Endothelial cell of umbilical vein (primary cell): ENCODE results near the gene SCUBE3. TPM values are rescaled to one million over a fixed set of nuclear protein-coding genes. Genes with fewer than 3 reads are reported as not detected.

ENCODE experiments used
- BruUV-seq: library from RNA; stranded (reverse); fragments of 400-500 nt; replicated peaks from 2 replicates; lab custom pipeline; 2021; lab: Mats Ljungman, UMichigan
- CTCF ChIA-PET: fragments of 300-600, 350-600 bp; sonication (Branson Sonifier 250); formaldehyde crosslinking; loops from one replicate; lab custom pipeline; 2021; ENCODE audit warnings: antibody characterized with exemption, inconsistent platforms; lab: Charles Lee
- POLR2A ChIA-PET: fragments of 300-600, 350-600 bp; sonication (Branson Sonifier 250); formaldehyde crosslinking; loops from one replicate; lab custom pipeline; 2021; ENCODE audit warnings: antibody characterized with exemption, inconsistent platforms; lab: Charles Lee
- DNase-seq: peaks from one replicate; pipeline ENCODE4 v3.0.0-alpha.2; 2011; ENCODE audit warnings: low read depth, low spot score
- FAIRE-seq: peaks from 2 replicates; lab custom pipeline; 2011; peaks lifted over from hg19 to GRCh38; lab: Jason Lieb, UNC
- H2AFZ ChIP-seq: 2 replicates; pipeline ENCODE4 v1.6.0; 2012; ENCODE audit warnings: low read depth, low read length, control low read depth, inconsistent platforms
- H3K27ac ChIP-seq: 2 replicates; pipeline ENCODE4 v1.5.1; 2011; ENCODE audit warnings: low read depth, mild to moderate bottlenecking, control low read depth, low read length, moderate library complexity; ENCODE audit not compliant: insufficient read depth
- H3K27me3 ChIP-seq, 2 experiments: 2 replicates each; pipeline versions ENCODE4 v1.6.0 to v1.6.1; 2011; ENCODE audit warnings: low read length in 2 of 2, mixed read lengths in 1 of 2; ENCODE audit not compliant: control insufficient read depth in 2 of 2, insufficient read depth in 2 of 2
- H3K36me3 ChIP-seq, 2 experiments: 2 replicates in 1 of 2; 3 replicates in 1 of 2; pipeline ENCODE4 v1.5.1; 2011; ENCODE audit warnings: low read length in 2 of 2, mild to moderate bottlenecking in 1 of 2, moderate library complexity in 1 of 2; ENCODE audit not compliant: control insufficient read depth in 2 of 2, insufficient read depth in 2 of 2; ENCODE audit errors: extremely low read depth in 1 of 2
- H3K4me1 ChIP-seq: 3 replicates; pipeline ENCODE4 v1.5.1; 2011; ENCODE audit warnings: mild to moderate bottlenecking, low read length; ENCODE audit not compliant: control insufficient read depth, insufficient read depth; ENCODE audit errors: extremely low read depth
- H3K4me2 ChIP-seq: 2 replicates; pipeline ENCODE4 v1.6.1; 2011; ENCODE audit warnings: low read length, control low read depth, mixed read lengths; ENCODE audit not compliant: insufficient read depth
- H3K4me3 ChIP-seq, 3 experiments: fragments of 200-600 bp in 1 of 3; sonication (generic), shearing (Covaris generic) in 1 of 3; replicated peaks in 1 of 3; 2 replicates each; pipeline ENCODE4 v1.5.1; 2011 to 2016; ENCODE audit warnings: control low read depth in 3 of 3, low read length in 3 of 3, mild to moderate bottlenecking in 2 of 3, inconsistent platforms in 1 of 3, low read depth in 1 of 3, moderate library complexity in 1 of 3; ENCODE audit not compliant: insufficient read depth in 1 of 3
- H3K79me2 ChIP-seq: 2 replicates; pipeline ENCODE4 v1.6.0; 2012; ENCODE audit warnings: low read length, inconsistent platforms; ENCODE audit not compliant: control insufficient read depth, insufficient read depth
- H3K9ac ChIP-seq: replicated peaks from 2 replicates; pipeline ENCODE3; 2011; ENCODE audit warnings: low read length, control low read depth; ENCODE audit not compliant: insufficient read depth; ENCODE audit errors: extremely low read depth
- H3K9me1 ChIP-seq: replicated peaks from 3 replicates; pipeline ENCODE4 v1.6.0; 2011; ENCODE audit warnings: mild to moderate bottlenecking, low read length; ENCODE audit not compliant: control insufficient read depth, insufficient read depth; ENCODE audit errors: extremely low read depth
- H3K9me3 ChIP-seq: replicated peaks from 2 replicates; pipeline ENCODE4 v1.5.1; 2012; ENCODE audit warnings: low read length, inconsistent platforms; ENCODE audit not compliant: control insufficient read depth, insufficient read depth
- H4K20me1 ChIP-seq: replicated peaks from 2 replicates; pipeline ENCODE3; 2011; ENCODE audit warnings: mild to moderate bottlenecking, low read length; ENCODE audit not compliant: control insufficient read depth, insufficient read depth; ENCODE audit errors: extremely low read depth
- EZH2 ChIP-seq: IDR thresholded peaks from 2 replicates; pipeline ENCODE4 v1.6.1; 2012; ENCODE audit warnings: borderline replicate concordance, low read depth, mild to moderate bottlenecking, moderate library complexity, low read length, inconsistent platforms; ENCODE audit not compliant: severe bottlenecking
- FOS ChIP-seq: IDR thresholded peaks from 2 replicates; pipeline ENCODE4 v1.6.1; 2011; ENCODE audit warnings: mild to moderate bottlenecking, low read length, moderate library complexity, borderline replicate concordance; ENCODE audit not compliant: insufficient read depth
- GATA2 ChIP-seq: IDR thresholded peaks from 2 replicates; pipeline ENCODE4 v1.7.0; 2011; ENCODE audit warnings: low read depth, mild to moderate bottlenecking, moderate library complexity, mixed read lengths, low read length; ENCODE audit not compliant: insufficient read length, insufficient read depth
- JUN ChIP-seq: IDR thresholded peaks from 2 replicates; pipeline ENCODE4 v1.6.1; 2011; ENCODE audit warnings: borderline replicate concordance, low read depth; ENCODE audit not compliant: insufficient read length, insufficient read depth
- MYC ChIP-seq: IDR thresholded peaks from one replicate; pipeline ENCODE4 v1.6.1; 2011; ENCODE audit warnings: mild to moderate bottlenecking, low read depth, low read length
- POLR2A ChIP-seq: IDR thresholded peaks from 2 replicates; pipeline ENCODE4 v1.6.1; 2012; ENCODE audit warnings: low read depth, mild to moderate bottlenecking, control low read depth, low read length
- POLR2AphosphoS5 ChIP-seq: IDR thresholded peaks from 2 replicates; pipeline ENCODE4 v1.6.1; 2012; ENCODE audit warnings: low read depth, mild to moderate bottlenecking, control low read depth, low read length, moderate library complexity; ENCODE audit not compliant: insufficient read depth
- dilution Hi-C: fragments of 300-500 bp; cut with MboI; formaldehyde crosslinking; loops from one replicate; pipeline ENCODE4 v1.15.0; 2019; ENCODE audit warnings: low sequenced_read_pairs; ENCODE audit not compliant: extremely low pct_ligation_motif_present
- intact Hi-C: fragments of 100-400 bp; cut with micrococcal nuclease; formaldehyde crosslinking; loops from one replicate; pipeline ENCODE4 v1.10.0; 2022
- polyA plus RNA-seq, 4 experiments: library from polyadenylated mRNA; depleted of rRNA in 3 of 4; stranded (reverse) in 3 of 4; unstranded in 1 of 4; fragments of >200 nt; gene quantifications; 2 replicates each; pipeline versions ENCODE4 v1.2.1 to v1.2.3, GENCODE V29; 2011 to 2012; ENCODE audit warnings: missing spikeins in 1 of 4
- total RNA-seq: library from RNA; stranded (reverse); gene quantifications from 2 replicates; pipeline ENCODE4 v1.2.3, GENCODE V29; 2021
- TF ChIP-seq, protein P1 (sequence below): IDR thresholded peaks from 2 replicates; pipeline ENCODE4 v1.6.1; 2011; ENCODE audit not compliant: insufficient read depth, insufficient read length
- TF ChIP-seq, protein P2 (sequence below), 2 donors: IDR thresholded peaks; 1 replicate in 1 of 2; 2 replicates in 1 of 2; pipeline ENCODE4 v1.5.1; 2011; ENCODE audit warnings: low read length in 2 of 2, mild to moderate bottlenecking in 2 of 2, moderate library complexity in 2 of 2, control low read depth in 1 of 2, inconsistent platforms in 1 of 2, low read depth in 1 of 2; ENCODE audit not compliant: insufficient read depth in 1 of 2; ENCODE audit errors: extremely low read depth in 1 of 2

SCUBE3 gene
- total and polyA plus RNA-seq, 2 donors (not counting 3 experiments of a cell fraction or from before 2014, with no cell fraction given): 1.1 to 1.5 TPM

GRCh38 chr6:35262596-35262995, 48.8 kb downstream of the SCUBE3 start:
- Histone ChIP-seq H3K36me3 (no peaks in the 10 kb centered on the region), H2AFZ (no peak overlapping the region), H3K4me3 (no peak overlapping the region), H3K4me1 (peaks cover 14% of the 10 kb centered on the region), H4K20me1 (no peaks in the 10 kb centered on the region), H3K9me3 (no peaks in the 10 kb centered on the region), H3K27me3 (no peaks in the 10 kb centered on the region), H3K9me1 (no peaks in the 10 kb centered on the region), H3K9ac (no peak overlapping the region), H3K4me2 (no peak overlapping the region), H3K27ac (no peak overlapping the region), H3K79me2 (peaks cover 3% of the 10 kb centered on the region)
- BruUV-seq: no TSS peak
- intact Hi-C loops (no loop called here), dilution Hi-C loops (no loop called here)
- FAIRE-seq (no peak), DNase-seq (no peak)
- TF ChIP-seq POLR2AphosphoS5: no peak
- no peak for TF ChIP-seq MYC
- TF ChIP-seq, protein P1, sequence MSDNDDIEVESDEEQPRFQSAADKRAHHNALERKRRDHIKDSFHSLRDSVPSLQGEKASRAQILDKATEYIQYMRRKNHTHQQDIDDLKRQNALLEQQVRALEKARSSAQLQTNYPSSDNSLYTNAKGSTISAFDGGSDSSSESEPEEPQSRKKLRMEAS: no peak
- no peak for TF ChIP-seq EZH2
- no peak for TF ChIP-seq FOS
- TF ChIP-seq JUN: no peak
- TF ChIP-seq, protein P2, sequence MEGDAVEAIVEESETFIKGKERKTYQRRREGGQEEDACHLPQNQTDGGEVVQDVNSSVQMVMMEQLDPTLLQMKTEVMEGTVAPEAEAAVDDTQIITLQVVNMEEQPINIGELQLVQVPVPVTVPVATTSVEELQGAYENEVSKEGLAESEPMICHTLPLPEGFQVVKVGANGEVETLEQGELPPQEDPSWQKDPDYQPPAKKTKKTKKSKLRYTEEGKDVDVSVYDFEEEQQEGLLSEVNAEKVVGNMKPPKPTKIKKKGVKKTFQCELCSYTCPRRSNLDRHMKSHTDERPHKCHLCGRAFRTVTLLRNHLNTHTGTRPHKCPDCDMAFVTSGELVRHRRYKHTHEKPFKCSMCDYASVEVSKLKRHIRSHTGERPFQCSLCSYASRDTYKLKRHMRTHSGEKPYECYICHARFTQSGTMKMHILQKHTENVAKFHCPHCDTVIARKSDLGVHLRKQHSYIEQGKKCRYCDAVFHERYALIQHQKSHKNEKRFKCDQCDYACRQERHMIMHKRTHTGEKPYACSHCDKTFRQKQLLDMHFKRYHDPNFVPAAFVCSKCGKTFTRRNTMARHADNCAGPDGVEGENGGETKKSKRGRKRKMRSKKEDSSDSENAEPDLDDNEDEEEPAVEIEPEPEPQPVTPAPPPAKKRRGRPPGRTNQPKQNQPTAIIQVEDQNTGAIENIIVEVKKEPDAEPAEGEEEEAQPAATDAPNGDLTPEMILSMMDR (IDR thresholded peaks at IDR 0.05; ENCODE audit: extremely low read depth in 1 of 2, insufficient read depth in 1 of 2, low read depth in 1 of 2, low read length in 2 of 2): no peak
- no peak for TF ChIP-seq GATA2
- no peak for TF ChIP-seq POLR2A
- ChIA-PET CTCF (no interaction called here), POLR2A (no interaction called here)
